Subcutaneous adipose tissue (tissue), 4 donors: ENCODE measurements around the gene NRAP. TPM values are rescaled to one million over a fixed set of nuclear protein-coding genes. Genes with fewer than 3 reads are reported as not detected.

Experiments
- CTCF ChIP-seq: fragments of 450-650 bp; IDR thresholded peaks from one replicate; pipeline ENCODE4 v1.5.1; 2016; ENCODE audit warnings: low read depth, mild to moderate bottlenecking, control low read depth, antibody characterized with exemption, moderate library complexity
- total RNA-seq, 4 donors: library from RNA; depleted of rRNA; stranded (reverse); fragments of >200 nt; gene quantifications; one replicate each; pipeline ENCODE4 v1.1.0, GENCODE V29; 2016

Gene NRAP
- total RNA-seq, 4 donors from 2014 or later: not detected

DNA sequence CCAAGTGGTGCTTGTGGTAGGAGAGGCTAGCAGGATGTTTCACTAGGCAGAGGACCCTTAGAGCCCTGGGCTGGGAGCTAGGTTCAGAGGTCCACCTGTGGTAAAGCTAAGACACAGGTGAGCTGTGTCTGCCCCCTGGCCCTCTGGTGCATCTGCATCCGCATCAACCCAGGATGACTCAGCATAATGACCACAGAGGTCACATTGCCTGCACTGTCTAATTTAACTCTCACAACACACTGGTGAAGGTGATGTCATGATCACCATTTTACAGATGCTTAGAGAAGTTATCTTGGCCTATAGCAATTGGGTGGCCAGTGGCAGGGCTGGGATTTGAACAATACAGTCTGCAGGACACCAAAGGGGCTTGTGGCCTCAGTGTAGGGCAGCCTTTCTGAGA is 77.9 kb downstream of the NRAP start:
- TF ChIP-seq CTCF: no peak

GRCh38 chr10:113583571-113583970 is 80.3 kb downstream of the NRAP start:
- TF ChIP-seq CTCF: no peak

- TF ChIP-seq CTCF: no peak
These were observed 82.7 kb downstream of the NRAP start for GRCh38 chr10:113581092-113581491.

- no peak for TF ChIP-seq CTCF
These were observed 85.1 kb downstream of the NRAP start for GRCh38 chr10:113578773-113579172.

DNA sequence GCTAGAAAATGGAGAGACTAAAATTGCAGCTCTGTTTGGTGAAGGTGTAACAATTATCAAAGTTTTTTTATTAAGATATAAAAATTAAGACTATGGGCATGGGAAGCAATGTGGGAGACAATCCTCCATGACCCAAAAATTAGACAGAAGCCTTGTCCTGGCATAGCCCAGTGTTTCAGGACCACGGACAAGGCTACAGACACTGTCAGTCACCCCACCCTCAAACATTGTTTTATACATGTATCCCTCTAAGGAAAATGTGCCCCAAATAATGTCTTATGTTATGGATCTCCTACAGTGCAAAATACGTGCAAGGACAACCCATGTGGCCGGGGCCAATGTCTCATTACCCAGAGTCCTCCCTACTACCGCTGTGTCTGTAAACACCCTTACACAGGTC is 87.0 kb downstream of the NRAP start:
- no peak for TF ChIP-seq CTCF

GRCh38 chr10:113573368-113573767 is 90.5 kb downstream of the NRAP start:
- TF ChIP-seq CTCF: no peak

- no peak for TF ChIP-seq CTCF
These were observed 91.1 kb downstream of the NRAP start for GRCh38 chr10:113572520-113573290.
